Measurements from ENCODE around the gene ARHGEF28. TPM values are rescaled to one million over a fixed set of nuclear protein-coding genes. Genes with fewer than 3 reads are reported as not detected.

The ARHGEF28 gene
- total RNA-seq, 2 experiments from 2014 or later: not detected

GRCh38 chr5:73612799-73613198, 13.2 kb upstream of the ARHGEF28 start:
- TF ChIP-seq, protein P1, sequence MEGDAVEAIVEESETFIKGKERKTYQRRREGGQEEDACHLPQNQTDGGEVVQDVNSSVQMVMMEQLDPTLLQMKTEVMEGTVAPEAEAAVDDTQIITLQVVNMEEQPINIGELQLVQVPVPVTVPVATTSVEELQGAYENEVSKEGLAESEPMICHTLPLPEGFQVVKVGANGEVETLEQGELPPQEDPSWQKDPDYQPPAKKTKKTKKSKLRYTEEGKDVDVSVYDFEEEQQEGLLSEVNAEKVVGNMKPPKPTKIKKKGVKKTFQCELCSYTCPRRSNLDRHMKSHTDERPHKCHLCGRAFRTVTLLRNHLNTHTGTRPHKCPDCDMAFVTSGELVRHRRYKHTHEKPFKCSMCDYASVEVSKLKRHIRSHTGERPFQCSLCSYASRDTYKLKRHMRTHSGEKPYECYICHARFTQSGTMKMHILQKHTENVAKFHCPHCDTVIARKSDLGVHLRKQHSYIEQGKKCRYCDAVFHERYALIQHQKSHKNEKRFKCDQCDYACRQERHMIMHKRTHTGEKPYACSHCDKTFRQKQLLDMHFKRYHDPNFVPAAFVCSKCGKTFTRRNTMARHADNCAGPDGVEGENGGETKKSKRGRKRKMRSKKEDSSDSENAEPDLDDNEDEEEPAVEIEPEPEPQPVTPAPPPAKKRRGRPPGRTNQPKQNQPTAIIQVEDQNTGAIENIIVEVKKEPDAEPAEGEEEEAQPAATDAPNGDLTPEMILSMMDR (conservative IDR thresholded peaks at IDR 0.05; ENCODE audit: low read length): no peak
- no peak for TF ChIP-seq EZH2phosphoT487 (IDR thresholded peaks at IDR 0.05; ENCODE audit: borderline replicate concordance, low read depth, low read length)
- no peaks in the 10 kb centered on the region for H3K79me2 ChIP-seq (ENCODE audit: insufficient read depth, low read depth, low read length)
- no peaks in the 10 kb centered on the region for H3K9me3 ChIP-seq (ENCODE audit: low read length)
- H3K27ac ChIP-seq (ENCODE audit: low read depth, low read length, poor library complexity, severe bottlenecking): no peak overlapping the region
- no TSS peak for BruUV-seq (replicated peaks)
- ChIA-PET CTCF (ENCODE audit: unreplicated experiment) (no interaction called here), POLR2A (no interaction called here)
- H3K4me3 ChIP-seq (ENCODE audit: low read depth, low read length, poor library complexity, severe bottlenecking): no peak overlapping the region
- intact Hi-C loops (cut with micrococcal nuclease; ENCODE audit: unreplicated experiment): no loop called here
- no peak for DNase-seq (ENCODE audit: low spot score)
- H3K4me2 ChIP-seq (ENCODE audit: low read length): no peak overlapping the region
- H4K20me1 ChIP-seq (ENCODE audit: insufficient read depth, low read length): no peaks in the 10 kb centered on the region
- H3K4me1 ChIP-seq (ENCODE audit: insufficient read depth, low read length, poor library complexity, severe bottlenecking): no peaks in the 10 kb centered on the region
- no peaks in the 10 kb centered on the region for H3K9me2 ChIP-seq (ENCODE audit: insufficient read depth, low read length)
- no peaks in the 10 kb centered on the region for H3K36me3 ChIP-seq (ENCODE audit: insufficient read depth, low read length)
- H2AFZ ChIP-seq (ENCODE audit: low read length): no peak overlapping the region

GRCh38 chr5:73615085-73615484, 10.9 kb upstream of the ARHGEF28 start:
- Histone ChIP-seq H3K79me2 (ENCODE audit: insufficient read depth, low read depth, low read length) (no peaks in the 10 kb centered on the region), H2AFZ (ENCODE audit: low read length) (no peak overlapping the region), H3K9me3 (ENCODE audit: low read length) (no peaks in the 10 kb centered on the region), H4K20me1 (ENCODE audit: insufficient read depth, low read length) (no peaks in the 10 kb centered on the region), H3K4me2 (ENCODE audit: low read length) (no peak overlapping the region), H3K9me2 (ENCODE audit: insufficient read depth, low read length) (no peaks in the 10 kb centered on the region), H3K27ac (ENCODE audit: low read depth, low read length, poor library complexity, severe bottlenecking) (no peak overlapping the region), H3K4me1 (ENCODE audit: insufficient read depth, low read length, poor library complexity, severe bottlenecking) (no peaks in the 10 kb centered on the region), H3K4me3 (ENCODE audit: low read depth, low read length, poor library complexity, severe bottlenecking) (no peak overlapping the region), H3K36me3 (ENCODE audit: insufficient read depth, low read length) (no peaks in the 10 kb centered on the region)
- ChIA-PET CTCF (ENCODE audit: unreplicated experiment) (no interaction called here), POLR2A (no interaction called here)
- intact Hi-C loops (cut with micrococcal nuclease; ENCODE audit: unreplicated experiment): no loop called here
- no peak for TF ChIP-seq EZH2phosphoT487 (IDR thresholded peaks at IDR 0.05; ENCODE audit: borderline replicate concordance, low read depth, low read length)
- TF ChIP-seq, protein P1 (conservative IDR thresholded peaks at IDR 0.05; ENCODE audit: low read length): no peak
- no peak for DNase-seq (ENCODE audit: low spot score)
- BruUV-seq (replicated peaks): no TSS peak

DNA sequence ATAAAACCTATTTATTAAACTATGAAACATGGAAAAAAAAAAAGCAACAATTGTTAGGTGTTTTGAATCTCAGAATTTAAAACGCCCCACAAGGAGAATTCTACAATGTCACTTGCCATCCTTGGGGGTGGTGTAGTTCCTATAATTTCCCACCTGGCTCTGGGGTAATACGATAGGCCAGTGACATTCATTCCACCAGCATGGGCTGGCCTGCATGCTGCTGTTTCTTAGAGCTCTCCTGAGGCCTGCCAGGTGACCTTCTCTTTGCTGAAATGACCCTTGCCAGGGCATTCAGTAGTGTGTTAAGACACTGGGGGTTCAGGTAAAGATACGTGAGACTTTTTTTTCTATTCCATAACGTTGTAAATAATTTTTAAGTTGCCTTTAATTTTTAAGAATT, 10.0 kb upstream of the ARHGEF28 start:
- no peaks in the 10 kb centered on the region for H3K79me2 ChIP-seq (ENCODE audit: insufficient read depth, low read depth, low read length)
- intact Hi-C loops (cut with micrococcal nuclease; ENCODE audit: unreplicated experiment): no loop called here
- ChIA-PET POLR2A (no interaction called here), CTCF (ENCODE audit: unreplicated experiment) (no interaction called here)
- TF ChIP-seq EZH2phosphoT487 (IDR thresholded peaks at IDR 0.05; ENCODE audit: borderline replicate concordance, low read depth, low read length): no peak
- TF ChIP-seq, protein P1 (conservative IDR thresholded peaks at IDR 0.05; ENCODE audit: low read length): no peak
- H4K20me1 ChIP-seq (ENCODE audit: insufficient read depth, low read length): no peaks in the 10 kb centered on the region
- no peaks in the 10 kb centered on the region for H3K36me3 ChIP-seq (ENCODE audit: insufficient read depth, low read length)
- BruUV-seq (replicated peaks): no TSS peak
- H2AFZ ChIP-seq (ENCODE audit: low read length): no peak overlapping the region
- DNase-seq (ENCODE audit: low spot score): no peak
- no peak overlapping the region for H3K4me3 ChIP-seq (ENCODE audit: low read depth, low read length, poor library complexity, severe bottlenecking)
- no peaks in the 10 kb centered on the region for H3K9me3 ChIP-seq (ENCODE audit: low read length)
- H3K27ac ChIP-seq (ENCODE audit: low read depth, low read length, poor library complexity, severe bottlenecking): no peak overlapping the region
- H3K4me2 ChIP-seq (ENCODE audit: low read length): no peak overlapping the region
- H3K4me1 ChIP-seq (ENCODE audit: insufficient read depth, low read length, poor library complexity, severe bottlenecking): no peaks in the 10 kb centered on the region
- no peaks in the 10 kb centered on the region for H3K9me2 ChIP-seq (ENCODE audit: insufficient read depth, low read length)

All from OCI-LY7 (cell line).